Panc1 (cell line): ENCODE measurements around the gene TERT. TPM values are rescaled to one million over a fixed set of nuclear protein-coding genes. Genes with fewer than 3 reads are reported as not detected.

ENCODE experiments used
- ATAC-seq: fragments of 200-7000 bp; cut with Tn5 transposase; 2 replicates; pipeline ENCODE4 v1.9.1; 2020; ENCODE audit warnings: mild to moderate bottlenecking, moderate library complexity
- BruUV-seq: library from RNA; stranded (reverse); fragments of 400-500 nt; replicated peaks from 2 replicates; lab custom pipeline; 2021; lab: Mats Ljungman, UMichigan
- CTCF ChIA-PET: fragments of 300-600 bp; sonication (Branson Sonifier 250); formaldehyde crosslinking; loops from one replicate; lab custom pipeline; 2022; ENCODE audit warnings: antibody characterized with exemption; lab: Charles Lee
- POLR2A ChIA-PET: fragments of 300-600 bp; sonication (Branson Sonifier 250); formaldehyde crosslinking; loops from one replicate; lab custom pipeline; 2022; ENCODE audit warnings: antibody characterized with exemption; lab: Charles Lee
- DNase-seq: peaks from one replicate; pipeline ENCODE4 v3.0.0-alpha.2; 2010; ENCODE audit warnings: low read depth, low spot score
- H3K27ac ChIP-seq: 2 replicates; pipeline ENCODE4 v1.5.1; 2011; ENCODE audit warnings: mild to moderate bottlenecking, low read length, inconsistent platforms
- H3K27me3 ChIP-seq: fragments of 200-500 bp; sonication (Bioruptor generic); 2 replicates; pipeline ENCODE4 v1.6.0; 2014; ENCODE audit warnings: low read length, inconsistent platforms; ENCODE audit not compliant: control insufficient read depth, insufficient read depth
- H3K36me3 ChIP-seq: fragments of 200-500 bp; sonication (Bioruptor generic); 2 replicates; pipeline ENCODE4 v1.5.1; 2014; ENCODE audit warnings: inconsistent platforms, mild to moderate bottlenecking, low read length, moderate library complexity; ENCODE audit not compliant: control insufficient read depth, insufficient read depth
- H3K4me1 ChIP-seq: 2 replicates; pipeline ENCODE4 v1.5.1; 2011; ENCODE audit warnings: inconsistent platforms, mild to moderate bottlenecking, low read length, moderate library complexity; ENCODE audit not compliant: control insufficient read depth, insufficient read depth
- H3K4me3 ChIP-seq, 2 experiments: 2 replicates each; pipeline ENCODE4 v1.5.1; 2011 to 2012; ENCODE audit warnings: low read depth in 2 of 2, low read length in 2 of 2, mild to moderate bottlenecking in 2 of 2, inconsistent platforms in 1 of 2, moderate library complexity in 1 of 2
- H3K9me3 ChIP-seq: fragments of 200-500 bp; sonication (Bioruptor generic); 2 replicates; pipeline ENCODE4 v1.5.1; 2014; ENCODE audit warnings: low read depth, mild to moderate bottlenecking, inconsistent platforms, low read length, moderate library complexity; ENCODE audit not compliant: control insufficient read depth, insufficient read depth
- POLR2AphosphoS5 ChIP-seq: IDR thresholded peaks from 2 replicates; pipeline ENCODE4 v1.6.1; 2012; ENCODE audit warnings: mild to moderate bottlenecking, low read depth, low read length, moderate library complexity
- REST ChIP-seq, 2 experiments: IDR thresholded peaks; 2 replicates each; pipeline ENCODE4 v1.6.1; 2011 to 2012; ENCODE audit warnings: low read depth in 2 of 2, control low read depth in 1 of 2, low read length in 1 of 2, mild to moderate bottlenecking in 1 of 2, moderate library complexity in 1 of 2; ENCODE audit not compliant: insufficient read depth in 1 of 2
- SIN3A ChIP-seq: IDR thresholded peaks from 2 replicates; pipeline ENCODE4 v1.6.1; 2012; ENCODE audit warnings: low read depth, mild to moderate bottlenecking, low read length, moderate library complexity, borderline replicate concordance; ENCODE audit not compliant: insufficient read depth
- TCF7L2 ChIP-seq: IDR thresholded peaks from 2 replicates; pipeline ENCODE4 v1.6.1; 2011; ENCODE audit warnings: mild to moderate bottlenecking, low read depth, low read length, inconsistent platforms
- in situ Hi-C: cut with HindIII; loops from 2 replicates; pipeline ENCODE4 v1.10.0; 2016; ENCODE audit warnings: low sequenced_read_pairs, low pct_unique_long_range_greater_than_20kb
- intact Hi-C: fragments of 100-400 bp; cut with micrococcal nuclease; formaldehyde crosslinking; loops from one replicate; pipeline ENCODE4 v1.10.0; 2022; ENCODE audit not compliant: unreplicated experiment
- total RNA-seq: library from RNA; stranded (reverse); gene quantifications from one replicate; pipeline ENCODE4 v1.2.1, GENCODE V29; 2021; ENCODE audit not compliant: unreplicated experiment
- TF ChIP-seq, protein P1 (sequence below): fragments of 450-650 bp; IDR thresholded peaks from 2 replicates; pipeline ENCODE4 v1.5.1; 2017; ENCODE audit warnings: mild to moderate bottlenecking

TERT gene
- total RNA-seq, 1 experiment from 2014 or later = 8.9 TPM

DNA sequence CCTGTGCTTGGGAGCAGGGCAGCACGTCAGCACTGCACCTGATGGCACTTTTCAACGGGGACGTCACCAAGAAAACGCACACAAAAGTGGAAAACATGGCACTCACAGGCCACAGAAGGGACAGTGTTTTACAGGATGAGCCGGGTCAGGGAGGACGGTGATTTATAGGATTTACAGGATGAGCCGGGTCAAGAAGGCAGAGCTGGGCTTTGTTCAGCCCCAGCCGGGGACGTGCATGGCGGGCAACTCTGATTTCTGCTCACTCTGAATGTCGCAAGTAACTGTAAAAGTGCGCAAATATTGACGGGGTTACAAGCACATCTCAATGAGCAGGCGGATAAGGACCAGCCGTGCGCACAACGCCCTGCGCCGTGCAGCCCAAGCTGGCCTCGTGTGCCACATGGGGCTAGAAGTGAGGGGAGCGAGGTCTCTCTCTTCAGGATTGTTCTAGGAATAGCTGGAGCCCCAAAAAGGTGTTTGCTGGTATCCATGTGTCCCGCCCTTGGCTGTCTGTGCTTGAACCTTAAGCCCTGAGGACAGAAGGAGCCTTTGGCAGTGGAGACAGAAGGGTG, 53.3 kb downstream of the TERT start:
- ChIA-PET CTCF (no interaction called here), POLR2A (no interaction called here)
- no peak for ATAC-seq
- intact Hi-C loops (loop anchor here (10.0 kb wide), 1 partner anchor 77 kb away; no protein-coding TSS in a partner anchor), in situ Hi-C loops (no loop called here)
- H3K27ac ChIP-seq = no peak overlapping the region
- no TSS peak for BruUV-seq
- H3K4me3 ChIP-seq = no peak overlapping the region
- H3K27me3 ChIP-seq = no peaks in the 10 kb centered on the region; the same call in 1 of the 2 replicates
- H3K9me3 ChIP-seq = no peaks in the 10 kb centered on the region; the same call in 1 of the 2 replicates
- TF ChIP-seq REST (IDR thresholded peaks at IDR 0.05; ENCODE audit: insufficient read depth in 1 of 2, low read depth in 2 of 2, low read length in 1 of 2) (no peak), TCF7L2 (no peak), POLR2AphosphoS5 (no peak), SIN3A (no peak)
- TF ChIP-seq, protein P1, sequence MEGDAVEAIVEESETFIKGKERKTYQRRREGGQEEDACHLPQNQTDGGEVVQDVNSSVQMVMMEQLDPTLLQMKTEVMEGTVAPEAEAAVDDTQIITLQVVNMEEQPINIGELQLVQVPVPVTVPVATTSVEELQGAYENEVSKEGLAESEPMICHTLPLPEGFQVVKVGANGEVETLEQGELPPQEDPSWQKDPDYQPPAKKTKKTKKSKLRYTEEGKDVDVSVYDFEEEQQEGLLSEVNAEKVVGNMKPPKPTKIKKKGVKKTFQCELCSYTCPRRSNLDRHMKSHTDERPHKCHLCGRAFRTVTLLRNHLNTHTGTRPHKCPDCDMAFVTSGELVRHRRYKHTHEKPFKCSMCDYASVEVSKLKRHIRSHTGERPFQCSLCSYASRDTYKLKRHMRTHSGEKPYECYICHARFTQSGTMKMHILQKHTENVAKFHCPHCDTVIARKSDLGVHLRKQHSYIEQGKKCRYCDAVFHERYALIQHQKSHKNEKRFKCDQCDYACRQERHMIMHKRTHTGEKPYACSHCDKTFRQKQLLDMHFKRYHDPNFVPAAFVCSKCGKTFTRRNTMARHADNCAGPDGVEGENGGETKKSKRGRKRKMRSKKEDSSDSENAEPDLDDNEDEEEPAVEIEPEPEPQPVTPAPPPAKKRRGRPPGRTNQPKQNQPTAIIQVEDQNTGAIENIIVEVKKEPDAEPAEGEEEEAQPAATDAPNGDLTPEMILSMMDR = no peak
- DNase-seq = no peak
- no peaks in the 10 kb centered on the region for H3K36me3 ChIP-seq
- H3K4me1 ChIP-seq = no peaks in the 10 kb centered on the region

DNA sequence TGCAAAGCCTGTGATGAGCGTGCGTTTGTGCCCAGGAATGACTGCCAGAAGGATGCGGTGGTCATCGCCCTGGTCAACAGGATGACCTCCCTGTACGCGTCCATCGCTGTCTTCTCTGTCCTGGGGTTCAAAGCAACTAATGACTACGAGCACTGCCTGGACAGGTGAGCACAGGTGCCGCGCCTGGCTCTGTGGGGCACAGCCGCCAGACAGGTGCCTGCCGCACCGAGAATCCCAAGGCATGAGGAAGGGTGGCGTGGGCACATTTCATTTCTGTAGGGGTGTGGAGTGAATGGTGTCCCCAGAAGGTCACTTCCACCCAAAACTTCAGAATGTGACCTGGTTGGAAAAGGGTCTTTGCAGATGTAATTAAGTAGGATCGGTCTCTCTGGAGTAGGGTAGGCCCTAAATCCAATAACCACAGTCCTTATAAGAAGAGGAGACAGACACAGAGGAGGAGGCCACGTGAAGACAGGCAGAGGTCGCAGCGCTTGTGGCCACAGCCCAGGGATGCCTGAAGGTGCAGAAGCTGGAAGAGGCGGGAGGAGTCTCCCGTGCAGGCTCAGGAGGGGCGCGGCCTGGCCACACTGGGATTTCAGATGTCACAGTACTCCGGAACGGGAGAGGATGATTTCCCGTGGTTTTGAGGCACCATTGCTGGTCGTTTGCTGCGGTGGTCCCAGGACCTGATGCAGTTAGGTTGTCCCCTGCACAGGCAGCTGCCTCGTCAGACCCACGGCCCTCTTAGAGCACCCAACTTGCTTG, 54.2 kb downstream of the TERT start:
- Histone ChIP-seq H3K4me1 (no peaks in the 10 kb centered on the region), H3K27me3 (no peaks in the 10 kb centered on the region), H3K9me3 (no peaks in the 10 kb centered on the region; the same call in 1 of the 2 replicates), H3K4me3 (no peak overlapping the region), H3K36me3 (no peaks in the 10 kb centered on the region), H3K27ac (no peak overlapping the region)
- DNase-seq (no peak), ATAC-seq (no peak)
- POLR2A ChIA-PET = no interaction called here
- no peak for TF ChIP-seq REST (IDR thresholded peaks at IDR 0.05; ENCODE audit: insufficient read depth in 1 of 2, low read depth in 2 of 2, low read length in 1 of 2)
- TF ChIP-seq, protein P1 = no peak
- intact Hi-C loops = loop anchor here (10.0 kb wide), 1 partner anchor 76 kb away; no protein-coding TSS in a partner anchor
- CTCF ChIA-PET = no interaction called here
- in situ Hi-C loops = no loop called here
- BruUV-seq = no TSS peak
